ENCODE results near the gene PLA2G5.

The PLA2G5 gene

GRCh38 chr1:20076223-20076622, 6.2 kb downstream of the PLA2G5 start:
- DNase-seq, result no peak

GRCh38 chr1:20076710-20077461, 6.9 kb downstream of the PLA2G5 start:
- H3K4me1 Mint-ChIP-seq, result peaks cover 13% of the 10 kb centered on the region
- no peak for DNase-seq
- peaks cover 19% of the 10 kb centered on the region for H3K27me3 Mint-ChIP-seq (ENCODE audit: low read depth, poor library complexity)
- H3K36me3 Mint-ChIP-seq (ENCODE audit: low read depth), result no peaks in the 10 kb centered on the region
- H3K27ac Mint-ChIP-seq, result no peak overlapping the region
- no peak overlapping the region for H3K4me3 Mint-ChIP-seq
- H3K9me3 Mint-ChIP-seq, result no peaks in the 10 kb centered on the region
- no peak for TF ChIP-seq CTCF (IDR thresholded peaks at IDR 0.05)

More at GRCh38 chr1:20076223-20076622, 6.2 kb downstream of the PLA2G5 start:
- no peaks in the 10 kb centered on the region for H3K9me3 Mint-ChIP-seq
- no peak overlapping the region for H3K4me3 Mint-ChIP-seq
- H3K4me1 Mint-ChIP-seq, result peaks cover 10% of the 10 kb centered on the region
- TF ChIP-seq CTCF (IDR thresholded peaks at IDR 0.05), result no peak
- H3K27me3 Mint-ChIP-seq (ENCODE audit: low read depth, poor library complexity), result peaks cover 19% of the 10 kb centered on the region
- H3K27ac Mint-ChIP-seq, result no peak overlapping the region
- H3K36me3 Mint-ChIP-seq (ENCODE audit: low read depth), result no peaks in the 10 kb centered on the region

- no peak for DNase-seq
These were observed 8.2 kb downstream of the PLA2G5 start for GRCh38 chr1:20078171-20078651.

GRCh38 chr1:20078711-20079110, 8.7 kb downstream of the PLA2G5 start:
- Mint-ChIP-seq H3K27me3 (ENCODE audit: low read depth, poor library complexity) (peaks cover 17% of the 10 kb centered on the region), H3K4me1 (peaks cover 22% of the 10 kb centered on the region)

More at GRCh38 chr1:20078171-20078651, 8.2 kb downstream of the PLA2G5 start:
- no peaks in the 10 kb centered on the region for H3K36me3 Mint-ChIP-seq (ENCODE audit: low read depth)
- H3K27me3 Mint-ChIP-seq (ENCODE audit: low read depth, poor library complexity), result peaks cover 17% of the 10 kb centered on the region
- no peak for TF ChIP-seq CTCF (IDR thresholded peaks at IDR 0.05)
- H3K9me3 Mint-ChIP-seq, result no peaks in the 10 kb centered on the region
- peaks cover 19% of the 10 kb centered on the region for H3K4me1 Mint-ChIP-seq
- H3K27ac Mint-ChIP-seq, result no peak overlapping the region
- no peak overlapping the region for H3K4me3 Mint-ChIP-seq

GRCh38 chr1:20079661-20080305, 9.8 kb downstream of the PLA2G5 start:
- Mint-ChIP-seq H3K9me3 (no peaks in the 10 kb centered on the region), H3K27me3 (ENCODE audit: low read depth, poor library complexity) (peaks cover 17% of the 10 kb centered on the region), H3K36me3 (ENCODE audit: low read depth) (no peaks in the 10 kb centered on the region), H3K4me1 (peaks cover 30% of the 10 kb centered on the region), H3K27ac (no peak overlapping the region), H3K4me3 (no peak overlapping the region)
- no peak for DNase-seq
- TF ChIP-seq CTCF (IDR thresholded peaks at IDR 0.05), result no peak

More at GRCh38 chr1:20078711-20079110, 8.7 kb downstream of the PLA2G5 start:
- Mint-ChIP-seq H3K27ac (no peak overlapping the region), H3K4me3 (no peak overlapping the region), H3K36me3 (ENCODE audit: low read depth) (no peaks in the 10 kb centered on the region), H3K9me3 (no peaks in the 10 kb centered on the region)
- no peak for DNase-seq
- TF ChIP-seq CTCF (IDR thresholded peaks at IDR 0.05), result no peak

Measured in nephron progenitor cell (in vitro differentiated cells).